ENCODE measurements around the gene CFLAR. TPM values are rescaled to one million over a fixed set of nuclear protein-coding genes. Genes with fewer than 3 reads are reported as not detected.

Gene CFLAR
- total RNA-seq, 1 experiment from 2014 or later = 35.6 TPM

GRCh38 chr2:201154615-201155399 lies 38.8 kb downstream of the CFLAR start:
- no peaks in the 10 kb centered on the region for H3K9me2 ChIP-seq (ENCODE audit: insufficient read depth)
- DNase-seq (ENCODE audit: low read depth, low spot score) = no peak
- H3K9me3 ChIP-seq (ENCODE audit: control insufficient read depth in 1 of 2, insufficient read depth in 1 of 2, low read depth in 1 of 2, low read length in 2 of 2) = no peaks in the 10 kb centered on the region
- intact Hi-C loops (cut with micrococcal nuclease) = loop anchor here (10.0 kb wide), 1 partner anchor 210 kb away; no protein-coding TSS in a partner anchor
- peaks cover 0 to 10% of the 10 kb centered on the region in 2 experiments; a peak in 2 of 4 replicates for H3K36me3 ChIP-seq (ENCODE audit: control insufficient read depth in 1 of 2, insufficient read depth in 2 of 2, low read length in 2 of 2)
- no peak overlapping the region for H3K9ac ChIP-seq (ENCODE audit: low read length)
- H3K27ac ChIP-seq (ENCODE audit: low read depth, low read length) = no peak overlapping the region
- no TSS peak for BruUV-seq (replicated peaks)
- H2AFZ ChIP-seq (ENCODE audit: low read depth, low read length, poor library complexity, severe bottlenecking) = no peak overlapping the region
- no peaks in the 10 kb centered on the region for H3K27me3 ChIP-seq (ENCODE audit: insufficient read depth, low read length)
- ChIA-PET CTCF (interaction anchor here (1.1 kb wide), 1 partner anchor 253 kb away, joined by 3 read pairs; no protein-coding TSS in a partner anchor), POLR2A (interaction anchor here (0.9 kb wide), 1 partner anchor 36 kb away, joined by 3 read pairs; no protein-coding TSS in a partner anchor), RAD21 (ENCODE audit: low non-redundant PET in 1 of 2, low total read pairs in 2 of 2, uncharacterized antibody in 2 of 2, unreplicated experiment in 2 of 2) (interaction anchor here in 1 of 2 experiments (0.5 kb wide), 1 partner anchor 59 kb away, joined by 5 read pairs; no protein-coding TSS in a partner anchor)
- no peaks in the 10 kb centered on the region; the same call in 1 of the 2 replicates for H3K79me2 ChIP-seq (ENCODE audit: insufficient read depth, low read length)
- peaks cover 22 to 55% of the 10 kb centered on the region in 2 experiments for H3K4me1 ChIP-seq (ENCODE audit: control insufficient read depth in 1 of 2, insufficient read depth in 2 of 2, low read length in 2 of 2)
- TF ChIP-seq ZNF274 (IDR thresholded peaks at IDR 0.05; ENCODE audit: low read depth, low read length) = no peak
- TF ChIP-seq REST (IDR thresholded peaks at IDR 0.05; ENCODE audit: low read depth) = no peak
- no peak for TF ChIP-seq ELF1 (IDR thresholded peaks at IDR 0.05; ENCODE audit: borderline replicate concordance, low read depth)
- no peak for TF ChIP-seq CEBPB (IDR thresholded peaks at IDR 0.05; ENCODE audit: low read depth)
- no peak for TF ChIP-seq POLR2A (IDR thresholded peaks at IDR 0.05; ENCODE audit: borderline replicate concordance, extremely low read depth, insufficient read depth, insufficient read length)
- no peak for TF ChIP-seq SP1 (IDR thresholded peaks at IDR 0.05; ENCODE audit: low read depth)
- no peak for TF ChIP-seq JUND (IDR thresholded peaks at IDR 0.05)
- TF ChIP-seq ATF3 (IDR thresholded peaks at IDR 0.05) = no peak
- TF ChIP-seq EZH2phosphoT487 (IDR thresholded peaks at IDR 0.05; ENCODE audit: borderline replicate concordance) = no peak
- no peak for TF ChIP-seq EGR1 (IDR thresholded peaks at IDR 0.05; ENCODE audit: low read depth)
- no peak for TF ChIP-seq RAD21 (IDR thresholded peaks at IDR 0.05; ENCODE audit: low read depth)
- no peak for TF ChIP-seq YY1 (IDR thresholded peaks at IDR 0.05; ENCODE audit: extremely low read depth, insufficient replicate concordance, low read depth, low read length)
- no peak for TF ChIP-seq SRF (IDR thresholded peaks at IDR 0.05; ENCODE audit: low read depth)
- no peak for TF ChIP-seq SIN3A (IDR thresholded peaks at IDR 0.05; ENCODE audit: low read depth)
- no peak for TF ChIP-seq TCF7L2 (IDR thresholded peaks at IDR 0.05; ENCODE audit: borderline replicate concordance, extremely low read depth, insufficient read depth, insufficient read length)
- TF ChIP-seq ZFX (IDR thresholded peaks at IDR 0.05) = no peak
- no peak for TF ChIP-seq ZBTB33 (IDR thresholded peaks at IDR 0.05; ENCODE audit: extremely low read depth, insufficient replicate concordance, low read length)
- TF ChIP-seq EZH2 (IDR thresholded peaks at IDR 0.05) = no peak
- no peak for TF ChIP-seq MAX (IDR thresholded peaks at IDR 0.05)
- no peak for TF ChIP-seq CBX3 (IDR thresholded peaks at IDR 0.05; ENCODE audit: low read depth)
- H3K4me2 ChIP-seq (ENCODE audit: low read length) = no peak overlapping the region
- no peak overlapping the region for H3K4me3 ChIP-seq (replicated peaks in 1 of 2; ENCODE audit: low read depth in 1 of 2, low read length in 2 of 2)
- ATAC-seq = no peak
- no peaks in the 10 kb centered on the region for H4K20me1 ChIP-seq (ENCODE audit: insufficient read depth)

All from HCT116 (cell line).